Upper lobe of right lung (tissue), 1 donor: ENCODE data around the gene CTNNA3. TPM values are rescaled to one million over a fixed set of nuclear protein-coding genes. Genes with fewer than 3 reads are reported as not detected.

Source experiments
- ATAC-seq: fragments of 200-7000 bp; cut with Tn5 transposase; one replicate; pipeline ENCODE4 v1.9.1; 2020; ENCODE audit warnings: mild to moderate bottlenecking, moderate library complexity
- DNase-seq: peaks from one replicate; pipeline ENCODE4 v3.0.0-alpha.2; 2020
- H3K27ac ChIP-seq: fragments of 200-600 bp; one replicate; pipeline ENCODE4 v1.8.0; 2022
- H3K27me3 ChIP-seq: fragments of 200-600 bp; one replicate; pipeline ENCODE4 v1.8.0; 2022; ENCODE audit warnings: mild to moderate bottlenecking
- H3K36me3 ChIP-seq: fragments of 200-600 bp; one replicate; pipeline ENCODE4 v1.8.0; 2022
- H3K4me1 ChIP-seq: fragments of 200-600 bp; one replicate; pipeline ENCODE4 v1.8.0; 2022
- H3K4me3 ChIP-seq: fragments of 200-600 bp; one replicate; pipeline ENCODE4 v1.8.0; 2022; ENCODE audit warnings: mild to moderate bottlenecking
- H3K9me3 ChIP-seq: fragments of 200-600 bp; one replicate; pipeline ENCODE4 v1.8.0; 2022
- intact Hi-C: fragments of 100-400 bp; cut with DNase I; formaldehyde crosslinking; loops from one replicate; pipeline ENCODE4 v1.11.0; 2022
- total RNA-seq: library from RNA; stranded (reverse); fragmentation: NEBNext Ultra II Directional; extraction: Animal tissue kit (Norgen Biotek cat#: 25700); gene quantifications from one replicate; pipeline ENCODE4 v1.2.1, GENCODE V29; 2021
- TF ChIP-seq, protein P1 (sequence below): fragments of 200-600 bp; IDR thresholded peaks from one replicate; pipeline ENCODE4 v1.8.0; 2022; ENCODE audit warnings: antibody characterized with exemption
- donor health status: DM: no; HTN: yes; CAD: no; lungs with severe emphysema.

The CTNNA3 gene
- total RNA-seq, 1 donor from 2014 or later = 0.67 TPM

DNA sequence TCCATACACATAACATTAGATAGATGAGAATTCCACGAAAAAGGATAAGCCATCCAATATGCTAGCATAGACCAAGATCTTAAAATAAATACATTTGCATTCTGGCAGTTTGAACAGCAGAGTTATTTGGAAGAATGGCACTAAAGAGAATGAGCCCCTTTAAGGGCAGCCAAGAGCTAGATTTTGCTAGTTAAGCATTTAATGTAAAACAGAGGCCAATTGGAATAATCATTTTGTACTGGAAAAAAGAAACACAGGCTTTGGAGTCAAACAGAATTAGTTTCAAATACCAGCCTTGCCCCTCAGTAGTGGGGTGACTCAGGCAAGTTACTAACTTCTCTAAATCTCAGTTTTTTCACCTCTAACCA is 714.0 kb downstream of the CTNNA3 start:
- Histone ChIP-seq H3K4me3 (no peak overlapping the region), H3K9me3 (no peaks in the 10 kb centered on the region), H3K27me3 (no peaks in the 10 kb centered on the region), H3K27ac (no peak overlapping the region), H3K36me3 (no peaks in the 10 kb centered on the region), H3K4me1 (no peaks in the 10 kb centered on the region)
- TF ChIP-seq, protein P1, sequence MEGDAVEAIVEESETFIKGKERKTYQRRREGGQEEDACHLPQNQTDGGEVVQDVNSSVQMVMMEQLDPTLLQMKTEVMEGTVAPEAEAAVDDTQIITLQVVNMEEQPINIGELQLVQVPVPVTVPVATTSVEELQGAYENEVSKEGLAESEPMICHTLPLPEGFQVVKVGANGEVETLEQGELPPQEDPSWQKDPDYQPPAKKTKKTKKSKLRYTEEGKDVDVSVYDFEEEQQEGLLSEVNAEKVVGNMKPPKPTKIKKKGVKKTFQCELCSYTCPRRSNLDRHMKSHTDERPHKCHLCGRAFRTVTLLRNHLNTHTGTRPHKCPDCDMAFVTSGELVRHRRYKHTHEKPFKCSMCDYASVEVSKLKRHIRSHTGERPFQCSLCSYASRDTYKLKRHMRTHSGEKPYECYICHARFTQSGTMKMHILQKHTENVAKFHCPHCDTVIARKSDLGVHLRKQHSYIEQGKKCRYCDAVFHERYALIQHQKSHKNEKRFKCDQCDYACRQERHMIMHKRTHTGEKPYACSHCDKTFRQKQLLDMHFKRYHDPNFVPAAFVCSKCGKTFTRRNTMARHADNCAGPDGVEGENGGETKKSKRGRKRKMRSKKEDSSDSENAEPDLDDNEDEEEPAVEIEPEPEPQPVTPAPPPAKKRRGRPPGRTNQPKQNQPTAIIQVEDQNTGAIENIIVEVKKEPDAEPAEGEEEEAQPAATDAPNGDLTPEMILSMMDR = no peak
- intact Hi-C loops = no loop called here
- DNase-seq (no peak), ATAC-seq (no peak)

DNA sequence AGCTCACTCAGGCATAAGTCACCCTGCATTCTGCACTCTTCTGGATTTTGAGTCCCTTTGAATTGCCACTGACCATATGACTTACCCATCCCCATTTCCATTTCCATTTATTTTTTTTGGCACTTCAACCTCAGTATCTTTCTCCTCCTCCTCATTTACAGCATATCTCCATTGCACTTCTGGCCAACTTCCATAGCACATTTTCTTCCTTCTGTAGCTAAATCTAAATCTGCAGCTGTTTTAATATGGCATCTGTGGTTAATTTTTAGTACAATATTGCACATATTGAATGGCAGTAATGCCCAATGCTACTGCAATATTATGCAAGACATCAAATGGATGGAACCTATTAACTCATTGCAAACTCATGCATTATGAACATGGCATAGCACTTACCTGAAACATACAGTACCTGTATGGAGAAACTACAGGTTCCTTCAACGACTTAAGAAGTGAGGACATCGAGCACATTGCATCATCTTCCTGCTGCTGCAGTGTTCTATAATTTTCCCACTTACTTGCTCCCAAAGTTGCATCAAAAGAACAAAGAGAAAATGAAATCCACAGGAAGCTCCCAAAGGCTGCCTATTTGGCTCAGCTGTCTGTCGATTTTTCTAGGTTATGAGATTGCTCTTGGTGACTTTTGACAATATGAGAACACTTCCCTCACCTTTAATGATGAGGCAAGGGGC is 714.5 kb downstream of the CTNNA3 start:
- Histone ChIP-seq H3K27me3 (no peaks in the 10 kb centered on the region), H3K9me3 (no peaks in the 10 kb centered on the region), H3K4me1 (no peaks in the 10 kb centered on the region), H3K36me3 (no peaks in the 10 kb centered on the region), H3K27ac (no peak overlapping the region), H3K4me3 (no peak overlapping the region)
- ATAC-seq (no peak), DNase-seq (no peak)
- intact Hi-C loops = no loop called here
- TF ChIP-seq, protein P1 = no peak

DNA sequence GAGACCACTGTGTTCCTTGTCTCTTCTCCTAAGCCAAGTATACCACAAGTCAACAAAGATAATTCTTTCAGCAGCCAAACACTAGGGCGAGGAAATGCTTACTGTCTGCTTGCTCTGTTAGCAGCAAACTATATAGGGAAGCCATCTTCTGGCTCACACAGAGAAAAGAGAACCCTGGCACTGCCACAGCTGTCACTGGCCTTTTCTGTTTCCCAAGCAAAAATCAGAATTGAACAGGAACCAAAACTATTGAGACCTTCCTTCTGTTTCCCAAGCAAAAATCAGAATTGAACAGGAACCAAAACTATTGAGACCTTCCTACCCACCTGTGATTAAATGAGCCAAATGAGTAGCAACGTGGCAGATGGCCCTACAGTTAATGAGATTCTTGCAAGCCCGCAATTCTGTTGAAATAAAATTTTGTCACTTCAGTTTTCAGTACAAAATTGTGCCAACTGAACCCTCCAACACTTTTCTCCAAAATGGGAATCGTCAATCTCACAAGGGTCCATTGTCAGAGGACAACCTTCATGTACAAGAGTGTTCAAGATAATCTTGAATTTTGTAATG is 715.7 kb downstream of the CTNNA3 start:
- Histone ChIP-seq H3K9me3 (no peaks in the 10 kb centered on the region), H3K4me3 (no peak overlapping the region), H3K27ac (no peak overlapping the region), H3K36me3 (no peaks in the 10 kb centered on the region), H3K4me1 (no peaks in the 10 kb centered on the region), H3K27me3 (no peaks in the 10 kb centered on the region)
- intact Hi-C loops = no loop called here
- TF ChIP-seq, protein P1 = no peak
- DNase-seq (no peak), ATAC-seq (no peak)

DNA sequence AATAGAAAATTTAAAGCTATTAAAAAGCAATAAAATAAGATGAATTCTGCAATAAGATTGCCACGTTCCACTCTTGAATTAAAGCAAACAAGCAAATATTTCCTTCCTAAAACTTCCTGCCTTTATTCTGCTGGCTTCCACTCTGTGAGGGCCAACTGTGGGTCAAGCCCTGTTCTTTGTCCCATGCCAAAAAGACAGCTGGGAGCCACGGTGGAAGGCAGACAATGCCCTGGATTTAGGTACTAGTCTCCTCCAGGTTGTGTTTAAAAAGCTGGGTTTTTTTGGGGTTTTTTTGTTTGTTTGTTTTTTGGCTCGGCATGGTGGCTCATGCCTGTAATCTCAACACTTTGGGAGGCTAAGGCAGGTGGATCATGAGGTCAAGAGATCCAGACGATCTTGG is 731.0 kb downstream of the CTNNA3 start:
- intact Hi-C loops = no loop called here
- DNase-seq (no peak), ATAC-seq (no peak)
- Histone ChIP-seq H3K4me1 (no peaks in the 10 kb centered on the region), H3K4me3 (no peak overlapping the region), H3K27me3 (no peaks in the 10 kb centered on the region), H3K27ac (no peak overlapping the region), H3K36me3 (no peaks in the 10 kb centered on the region), H3K9me3 (no peaks in the 10 kb centered on the region)
- TF ChIP-seq, protein P1 = no peak

DNA sequence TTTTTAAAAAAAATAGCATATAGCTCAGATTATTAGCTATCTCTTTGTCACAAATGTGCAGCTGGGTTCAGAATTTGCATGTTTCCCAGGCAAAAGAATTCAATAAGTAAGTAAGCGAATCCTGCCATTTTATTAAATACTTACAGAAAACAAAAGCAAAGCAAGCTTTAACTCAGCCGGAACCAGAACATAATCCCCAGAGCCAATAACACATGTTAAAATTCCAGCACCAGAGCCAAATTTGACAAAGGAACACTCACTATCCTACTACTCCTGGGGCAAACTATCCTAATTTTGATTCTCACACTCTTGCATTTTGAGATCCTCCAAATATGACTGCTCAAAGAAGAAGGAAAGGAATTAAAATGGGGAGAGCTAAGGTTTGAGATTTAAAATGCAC is 737.5 kb downstream of the CTNNA3 start:
- no peaks in the 10 kb centered on the region for H3K36me3 ChIP-seq
- ATAC-seq (no peak), DNase-seq (no peak)
- H3K9me3 ChIP-seq = no peaks in the 10 kb centered on the region
- H3K4me1 ChIP-seq = no peaks in the 10 kb centered on the region
- TF ChIP-seq, protein P1 = no peak
- intact Hi-C loops = no loop called here
- no peaks in the 10 kb centered on the region for H3K27me3 ChIP-seq
- no peak overlapping the region for H3K4me3 ChIP-seq
- H3K27ac ChIP-seq = no peak overlapping the region
